Measurements from ENCODE around the gene ENG.

The ENG gene

DNA sequence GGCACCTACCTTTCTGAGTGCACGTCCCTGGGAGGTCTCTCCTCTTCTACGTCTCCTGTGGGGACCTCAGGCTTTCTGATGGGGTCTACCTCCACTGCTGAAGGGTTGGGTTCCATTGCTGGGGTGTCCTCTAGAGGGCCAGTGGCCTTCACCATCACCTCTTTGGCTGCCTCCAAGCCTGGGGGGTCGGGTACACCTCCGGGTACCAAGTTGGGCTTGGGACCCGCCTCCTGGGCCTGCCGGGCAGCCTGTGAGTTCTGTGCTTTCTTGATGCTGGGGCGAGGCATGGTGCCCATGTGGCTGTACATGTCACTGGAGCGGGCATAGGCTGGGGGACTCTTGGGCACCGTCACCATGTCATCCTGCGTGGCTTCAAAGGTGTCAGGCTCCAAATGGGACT, 80.5 kb downstream of the ENG start:
- H3K36me3 ChIP-seq (ENCODE audit: control insufficient read depth in 2 of 2, insufficient read depth in 1 of 2, low read length in 2 of 2) = no peaks in the 10 kb centered on the region
- CTCF ChIA-PET = interaction anchor here (0.9 to 1.5 kb wide), 3 partner anchors 10 to 39 kb away, joined by 4 to 11 read pairs (median 8); partner anchors contain the start of genes CDK9 and TOR2A
- TF ChIP-seq ZFP41 (tag by site-specific recombination; IDR thresholded peaks at IDR 0.05; ENCODE audit: borderline replicate concordance) (no peak), ZBTB48 (tag by site-specific recombination; IDR thresholded peaks at IDR 0.05) (no peak), KLF10 (tag by site-specific recombination; IDR thresholded peaks at IDR 0.05) (no peak), HOXC10 (CRISPR knock-in tag; IDR thresholded peaks at IDR 0.05) (no peak), ZNF514 (tag by site-specific recombination; IDR thresholded peaks at IDR 0.05) (no peak), ZNF560 (tag by site-specific recombination; IDR thresholded peaks at IDR 0.05; ENCODE audit: borderline replicate concordance) (no peak), ZNF19 (tag by site-specific recombination; IDR thresholded peaks at IDR 0.05; ENCODE audit: low read depth) (no peak), ZNF2 (tag by site-specific recombination; IDR thresholded peaks at IDR 0.05) (no peak), ZFP69B (tag by site-specific recombination; IDR thresholded peaks at IDR 0.05) (no peak), HOXA7 (CRISPR knock-in tag; IDR thresholded peaks at IDR 0.05; ENCODE audit: borderline replicate concordance) (no peak), ZNF138 (tag by site-specific recombination; IDR thresholded peaks at IDR 0.05; ENCODE audit: borderline replicate concordance) (no peak), IKZF3 (tag by site-specific recombination; IDR thresholded peaks at IDR 0.05) (no peak), ZNF658 (tag by site-specific recombination; IDR thresholded peaks at IDR 0.05) (no peak)
- H3K4me1 ChIP-seq (ENCODE audit: control insufficient read depth, insufficient read depth, low read length) = no peaks in the 10 kb centered on the region
- H3K4me3 ChIP-seq (ENCODE audit: low read depth, low read length) = no peak overlapping the region
- no peaks in the 10 kb centered on the region for H3K9me3 ChIP-seq (ENCODE audit: control insufficient read depth, insufficient read depth, low read depth, low read length)
- POLR2A ChIA-PET = no interaction called here
- H3K27ac ChIP-seq (ENCODE audit: extremely low read depth, low read depth, low read length) = no peak overlapping the region

DNA sequence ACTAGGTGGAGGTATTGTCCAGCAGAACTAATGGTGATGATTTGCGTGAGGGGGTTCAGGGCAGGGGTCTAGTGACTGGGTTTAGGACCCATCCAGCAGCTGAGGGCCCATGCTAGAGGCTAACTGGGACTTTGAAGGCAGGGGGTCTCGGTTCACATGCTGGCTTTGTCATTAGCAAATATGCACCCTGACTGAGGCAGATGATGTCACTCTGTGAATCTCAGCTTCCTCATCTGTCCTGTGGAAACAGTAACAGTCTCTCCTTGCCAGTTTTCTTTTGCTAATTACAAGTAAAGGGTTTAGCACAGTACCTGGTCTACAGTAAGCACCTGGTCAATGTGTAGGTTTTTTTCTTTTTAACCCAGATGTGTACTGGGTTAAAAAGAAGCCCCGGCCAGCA, 81.2 kb downstream of the ENG start:
- H3K4me1 ChIP-seq (ENCODE audit: control insufficient read depth, insufficient read depth, low read length) = no peaks in the 10 kb centered on the region
- H3K9me3 ChIP-seq (ENCODE audit: control insufficient read depth, insufficient read depth, low read depth, low read length) = no peaks in the 10 kb centered on the region
- ChIA-PET POLR2A (no interaction called here), CTCF (interaction anchor here (0.8 to 1.5 kb wide), 4 partner anchors 11 to 248 kb away, joined by 3 to 11 read pairs (median 4); partner anchors contain the start of genes CDK9 and TOR2A)
- no peaks in the 10 kb centered on the region for H3K36me3 ChIP-seq (ENCODE audit: control insufficient read depth in 2 of 2, insufficient read depth in 1 of 2, low read length in 2 of 2)
- TF ChIP-seq GLIS1 (tag by site-specific recombination; IDR thresholded peaks at IDR 0.05) = peak; percentile 53; the same call in 1 of the 2 replicates
- TF ChIP-seq GLIS2 (tag by site-specific recombination; IDR thresholded peaks at IDR 0.05) = no peak
- peak; percentile 12; the same call in 1 of the 2 replicates for TF ChIP-seq ZNF629 (tag by site-specific recombination; IDR thresholded peaks at IDR 0.05)
- TF ChIP-seq ZIC2 (tag by site-specific recombination; IDR thresholded peaks at IDR 0.05) = peak; percentile 74
- no peak overlapping the region for H3K4me3 ChIP-seq (ENCODE audit: low read depth, low read length)
- no peak overlapping the region for H3K27ac ChIP-seq (ENCODE audit: extremely low read depth, low read depth, low read length)

DNA sequence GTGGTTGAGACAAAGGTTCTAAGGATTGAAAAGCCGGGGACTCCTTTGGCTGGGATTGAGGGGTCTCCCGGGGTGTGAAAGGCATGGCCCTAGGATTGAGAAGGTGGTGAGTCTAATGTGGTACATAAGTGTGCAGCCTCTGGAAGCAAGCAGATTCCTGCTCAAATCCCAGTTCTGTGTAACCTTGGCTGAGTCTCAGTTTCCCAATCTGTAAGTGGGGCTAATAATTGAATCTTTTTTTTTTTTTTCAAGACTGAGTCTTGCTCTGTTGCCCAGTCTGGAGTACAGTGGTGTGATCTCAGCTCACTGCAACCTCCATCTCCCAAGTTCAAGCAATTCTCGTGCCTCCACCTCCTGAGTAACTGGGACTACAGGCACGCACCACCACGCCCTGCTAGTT, 81.9 kb downstream of the ENG start:
- POLR2A ChIA-PET = no interaction called here
- no peak for TF ChIP-seq ZNF19 (tag by site-specific recombination; IDR thresholded peaks at IDR 0.05; ENCODE audit: low read depth)
- 0 out of 2 replicates have a peak, but pooled peaks have one; percentile 14 for TF ChIP-seq ZNF121 (tag by site-specific recombination; IDR thresholded peaks at IDR 0.05)
- no peak for TF ChIP-seq GLI4 (tag by site-specific recombination; IDR thresholded peaks at IDR 0.05)
- Histone ChIP-seq H3K4me1 (ENCODE audit: control insufficient read depth, insufficient read depth, low read length) (no peaks in the 10 kb centered on the region), H3K36me3 (ENCODE audit: control insufficient read depth in 2 of 2, insufficient read depth in 1 of 2, low read length in 2 of 2) (no peaks in the 10 kb centered on the region), H3K9me3 (ENCODE audit: control insufficient read depth, insufficient read depth, low read depth, low read length) (no peaks in the 10 kb centered on the region), H3K27ac (ENCODE audit: extremely low read depth, low read depth, low read length) (no peak overlapping the region), H3K4me3 (ENCODE audit: low read depth, low read length) (no peak overlapping the region)
- CTCF ChIA-PET = interaction anchor here (0.8 to 1.5 kb wide), 4 partner anchors 12 to 247 kb away, joined by 3 to 11 read pairs (median 4); partner anchors contain the start of genes CDK9 and TOR2A

DNA sequence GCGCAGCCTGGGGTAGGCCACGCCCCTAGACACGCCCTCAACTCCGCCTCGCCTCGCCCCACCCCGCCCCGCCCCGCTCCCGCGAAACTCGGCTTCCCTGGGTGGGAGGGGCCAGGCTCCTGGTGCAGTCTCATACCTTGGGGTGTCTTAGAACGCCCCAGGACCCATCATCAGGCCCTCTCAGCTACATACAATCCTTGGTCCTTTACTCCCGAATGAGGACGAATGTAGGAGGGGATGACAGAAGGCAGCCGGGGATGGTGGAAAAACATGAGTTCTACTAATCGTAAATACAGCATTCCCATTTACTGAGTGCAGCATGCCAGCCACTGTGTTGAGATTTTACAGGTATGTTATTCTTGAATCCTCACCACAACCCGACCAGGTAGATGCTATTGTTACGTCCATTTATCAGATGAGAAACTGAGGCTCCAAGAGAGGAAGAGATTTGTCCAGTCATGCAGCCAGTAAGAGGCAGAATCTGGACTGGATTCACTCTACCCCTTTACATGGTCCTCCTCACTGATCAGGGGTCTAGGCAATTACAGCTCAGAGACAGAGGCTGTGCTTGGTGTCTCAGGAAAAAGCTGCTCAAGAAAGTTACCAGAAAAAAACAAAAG, 82.8 kb downstream of the ENG start:
- Histone ChIP-seq H3K4me3 (ENCODE audit: low read depth, low read length) (peak overlapping the region; percentile 25), H3K27ac (ENCODE audit: extremely low read depth, low read depth, low read length) (no peak overlapping the region), H3K4me1 (ENCODE audit: control insufficient read depth, insufficient read depth, low read length) (no peaks in the 10 kb centered on the region), H3K9me3 (ENCODE audit: control insufficient read depth, insufficient read depth, low read depth, low read length) (no peaks in the 10 kb centered on the region), H3K36me3 (ENCODE audit: control insufficient read depth in 2 of 2, insufficient read depth in 1 of 2, low read length in 2 of 2) (no peaks in the 10 kb centered on the region)
- ChIA-PET CTCF (interaction anchor here (0.6 to 1.6 kb wide), 7 partner anchors 11 to 253 kb away, joined by 3 to 12 read pairs (median 4); partner anchors contain the start of gene TOR2A), POLR2A (interaction anchor here (0.5 to 1.9 kb wide), 15 partner anchors 8 to 1260 kb away, joined by 3 to 10 read pairs (median 5); partner anchors contain the start of genes CDK9, ST6GALNAC4 and TOR2A)
- TF ChIP-seq, protein P1, sequence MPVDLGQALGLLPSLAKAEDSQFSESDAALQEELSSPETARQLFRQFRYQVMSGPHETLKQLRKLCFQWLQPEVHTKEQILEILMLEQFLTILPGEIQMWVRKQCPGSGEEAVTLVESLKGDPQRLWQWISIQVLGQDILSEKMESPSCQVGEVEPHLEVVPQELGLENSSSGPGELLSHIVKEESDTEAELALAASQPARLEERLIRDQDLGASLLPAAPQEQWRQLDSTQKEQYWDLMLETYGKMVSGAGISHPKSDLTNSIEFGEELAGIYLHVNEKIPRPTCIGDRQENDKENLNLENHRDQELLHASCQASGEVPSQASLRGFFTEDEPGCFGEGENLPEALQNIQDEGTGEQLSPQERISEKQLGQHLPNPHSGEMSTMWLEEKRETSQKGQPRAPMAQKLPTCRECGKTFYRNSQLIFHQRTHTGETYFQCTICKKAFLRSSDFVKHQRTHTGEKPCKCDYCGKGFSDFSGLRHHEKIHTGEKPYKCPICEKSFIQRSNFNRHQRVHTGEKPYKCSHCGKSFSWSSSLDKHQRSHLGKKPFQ (tag by site-specific recombination; IDR thresholded peaks at IDR 0.05) = no peak
- TF ChIP-seq ZBTB48 (tag by site-specific recombination; IDR thresholded peaks at IDR 0.05) = no peak
- no peak for TF ChIP-seq ZFP41 (tag by site-specific recombination; IDR thresholded peaks at IDR 0.05; ENCODE audit: borderline replicate concordance)
- TF ChIP-seq SALL2 (tag by site-specific recombination; IDR thresholded peaks at IDR 0.05; ENCODE audit: borderline replicate concordance) = no peak
- no peak for TF ChIP-seq ZNF792 (tag by site-specific recombination; IDR thresholded peaks at IDR 0.05)
- TF ChIP-seq TCF7L2 (IDR thresholded peaks at IDR 0.05; ENCODE audit: borderline replicate concordance, low read depth, low read length) = no peak
- TF ChIP-seq, protein P2, sequence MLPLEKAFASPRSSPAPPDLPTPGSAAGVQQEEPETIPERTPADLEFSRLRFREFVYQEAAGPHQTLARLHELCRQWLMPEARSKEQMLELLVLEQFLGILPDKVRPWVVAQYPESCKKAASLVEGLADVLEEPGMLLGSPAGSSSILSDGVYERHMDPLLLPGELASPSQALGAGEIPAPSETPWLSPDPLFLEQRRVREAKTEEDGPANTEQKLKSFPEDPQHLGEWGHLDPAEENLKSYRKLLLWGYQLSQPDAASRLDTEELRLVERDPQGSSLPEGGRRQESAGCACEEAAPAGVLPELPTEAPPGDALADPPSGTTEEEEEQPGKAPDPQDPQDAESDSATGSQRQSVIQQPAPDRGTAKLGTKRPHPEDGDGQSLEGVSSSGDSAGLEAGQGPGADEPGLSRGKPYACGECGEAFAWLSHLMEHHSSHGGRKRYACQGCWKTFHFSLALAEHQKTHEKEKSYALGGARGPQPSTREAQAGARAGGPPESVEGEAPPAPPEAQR (tag by site-specific recombination; IDR thresholded peaks at IDR 0.05) = no peak
- no peak for TF ChIP-seq ZNF596 (tag by site-specific recombination; IDR thresholded peaks at IDR 0.05)
- TF ChIP-seq BCL11B (tag by site-specific recombination; IDR thresholded peaks at IDR 0.05; ENCODE audit: low read depth) = no peak
- no peak for TF ChIP-seq KLF9 (tag by site-specific recombination; IDR thresholded peaks at IDR 0.05; ENCODE audit: low read depth)

Measured in HEK293 (cell line).